IPS-18a (cell line): ENCODE measurements around the gene HOXC13.

Source experiments
- H3K27ac ChIP-seq: one replicate; pipeline ENCODE4 v1.5.1; 2013; ENCODE audit warnings: low read length
- H3K27me3 ChIP-seq: one replicate; pipeline ENCODE4 v1.6.1; 2013; ENCODE audit warnings: mild to moderate bottlenecking, low read length; ENCODE audit not compliant: control insufficient read depth, insufficient read depth
- H3K36me3 ChIP-seq: one replicate; pipeline ENCODE4 v1.6.1; 2013; ENCODE audit warnings: low read depth, low read length; ENCODE audit not compliant: control insufficient read depth
- H3K4me1 ChIP-seq: one replicate; pipeline ENCODE4 v1.6.1; 2013; ENCODE audit warnings: low read depth, low read length; ENCODE audit not compliant: control insufficient read depth
- H3K4me3 ChIP-seq: one replicate; pipeline ENCODE4 v1.5.1; 2013; ENCODE audit warnings: low read length
- H3K9ac ChIP-seq: one replicate; pipeline ENCODE4 v1.6.1; 2013; ENCODE audit warnings: mild to moderate bottlenecking, low read length, moderate library complexity
- H3K9me3 ChIP-seq: one replicate; pipeline ENCODE4 v1.6.1; 2013; ENCODE audit warnings: low read depth, low read length; ENCODE audit not compliant: control insufficient read depth

Gene HOXC13

DNA sequence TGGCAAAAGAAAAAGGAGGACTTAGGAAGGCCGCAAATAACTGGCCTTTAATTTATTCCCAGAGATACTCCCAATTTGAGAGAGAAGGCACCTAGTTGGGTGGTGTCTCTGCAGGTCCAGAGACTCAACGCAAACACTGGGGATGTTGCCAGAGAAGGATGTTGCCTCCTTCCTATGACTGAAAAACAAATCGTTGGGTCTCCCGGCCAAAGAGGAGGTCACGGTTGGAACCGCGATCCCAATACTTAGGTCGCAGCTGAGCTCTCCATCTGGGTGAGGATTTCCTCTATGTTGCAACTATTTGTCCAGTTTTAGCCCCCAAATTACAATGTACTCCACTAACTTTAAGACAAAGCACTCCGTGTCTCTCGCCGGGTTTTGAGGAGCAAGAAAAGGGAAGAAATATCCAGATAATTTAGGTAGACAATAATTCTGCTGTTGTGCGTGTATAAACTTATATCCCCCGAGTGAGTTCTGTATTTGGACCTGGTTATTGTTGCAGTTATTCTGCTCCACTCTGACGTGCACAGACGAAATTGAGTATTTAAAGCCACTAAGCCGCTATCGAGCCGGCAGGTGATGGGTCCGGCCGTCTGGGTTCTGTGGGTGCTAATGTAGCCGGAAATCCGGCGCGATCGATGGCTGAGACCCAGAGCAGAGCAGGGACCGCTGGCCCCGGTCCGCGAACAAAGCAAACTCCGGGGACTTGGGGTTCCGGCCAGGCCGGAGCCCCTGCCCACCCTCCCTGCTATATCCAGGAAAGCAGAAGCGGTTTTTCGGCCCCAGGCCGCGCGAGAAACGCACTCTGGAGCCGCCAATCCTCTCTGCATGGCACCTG is 21.8 kb downstream of the HOXC13 start:
- Histone ChIP-seq H3K27me3 (peaks cover 100% of the 10 kb centered on the region), H3K9me3 (no peaks in the 10 kb centered on the region), H3K9ac (no peak overlapping the region), H3K4me3 (no peak overlapping the region), H3K4me1 (no peaks in the 10 kb centered on the region), H3K27ac (no peak overlapping the region), H3K36me3 (no peaks in the 10 kb centered on the region)

DNA sequence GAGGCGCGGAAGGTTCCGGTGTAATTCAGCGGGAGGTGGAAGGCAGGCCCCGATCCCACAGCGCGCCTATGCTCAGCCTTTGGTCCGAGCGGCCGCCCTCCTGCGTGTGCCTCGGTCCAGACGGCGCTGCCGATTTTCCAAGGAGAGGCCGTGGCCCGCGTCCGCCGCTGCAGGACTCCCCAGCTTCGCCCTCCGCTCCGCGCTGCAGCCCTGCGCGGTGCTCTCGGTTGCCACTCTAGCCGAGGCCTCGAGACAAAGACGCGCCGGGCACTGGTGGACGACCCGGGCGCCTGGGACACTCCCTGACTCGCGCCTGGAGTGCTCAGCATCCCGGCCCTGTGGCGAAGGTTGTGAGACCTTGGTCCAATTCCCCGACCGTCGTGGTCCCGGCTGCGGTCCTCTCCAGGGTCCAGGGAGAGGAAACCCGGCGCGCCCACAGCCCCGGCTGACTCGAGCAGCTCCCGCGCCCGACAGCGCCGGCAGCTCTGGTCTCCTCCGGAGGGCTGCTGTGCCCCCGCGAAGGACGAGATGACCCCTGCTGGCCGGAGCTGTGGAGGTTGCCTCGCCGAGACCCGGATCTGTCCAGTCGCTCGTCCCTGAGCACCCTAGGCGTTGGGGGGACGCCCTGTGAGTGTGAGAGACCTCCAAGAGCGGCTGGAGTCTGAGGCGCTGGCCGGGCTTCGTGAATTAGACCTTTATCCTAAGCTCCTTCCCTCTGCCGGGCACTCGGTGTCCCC is 22.6 kb downstream of the HOXC13 start:
- no peak overlapping the region for H3K27ac ChIP-seq
- H3K9ac ChIP-seq, result no peak overlapping the region
- no peak overlapping the region for H3K4me3 ChIP-seq
- no peaks in the 10 kb centered on the region for H3K36me3 ChIP-seq
- H3K27me3 ChIP-seq, result peaks cover 100% of the 10 kb centered on the region
- H3K4me1 ChIP-seq, result peaks cover under 1% of the 10 kb centered on the region
- H3K9me3 ChIP-seq, result no peaks in the 10 kb centered on the region

DNA sequence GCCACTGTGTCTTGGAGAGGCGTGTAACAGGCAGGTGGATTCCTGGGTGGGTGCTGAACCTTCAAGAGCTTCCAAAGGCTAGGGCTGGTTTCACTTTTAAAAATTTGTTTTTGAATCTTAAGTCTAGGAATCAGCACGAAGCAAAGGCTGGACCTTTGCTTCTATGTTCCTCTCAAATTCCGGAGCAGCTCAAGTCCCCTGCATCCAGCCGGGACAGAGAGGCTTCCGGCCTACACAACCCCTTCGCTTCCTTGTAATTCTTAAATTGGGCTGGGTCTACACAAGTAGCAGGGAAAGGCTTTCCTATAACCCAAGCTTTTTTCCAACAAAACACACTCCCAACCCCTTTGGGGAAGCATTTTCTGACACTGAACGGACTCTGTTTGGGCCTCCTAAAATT is 24.4 kb downstream of the HOXC13 start:
- H3K9ac ChIP-seq, result no peak overlapping the region
- H3K36me3 ChIP-seq, result no peaks in the 10 kb centered on the region
- no peak overlapping the region for H3K27ac ChIP-seq
- peaks cover 100% of the 10 kb centered on the region for H3K27me3 ChIP-seq
- no peaks in the 10 kb centered on the region for H3K9me3 ChIP-seq
- H3K4me1 ChIP-seq, result peaks cover 3% of the 10 kb centered on the region
- no peak overlapping the region for H3K4me3 ChIP-seq

DNA sequence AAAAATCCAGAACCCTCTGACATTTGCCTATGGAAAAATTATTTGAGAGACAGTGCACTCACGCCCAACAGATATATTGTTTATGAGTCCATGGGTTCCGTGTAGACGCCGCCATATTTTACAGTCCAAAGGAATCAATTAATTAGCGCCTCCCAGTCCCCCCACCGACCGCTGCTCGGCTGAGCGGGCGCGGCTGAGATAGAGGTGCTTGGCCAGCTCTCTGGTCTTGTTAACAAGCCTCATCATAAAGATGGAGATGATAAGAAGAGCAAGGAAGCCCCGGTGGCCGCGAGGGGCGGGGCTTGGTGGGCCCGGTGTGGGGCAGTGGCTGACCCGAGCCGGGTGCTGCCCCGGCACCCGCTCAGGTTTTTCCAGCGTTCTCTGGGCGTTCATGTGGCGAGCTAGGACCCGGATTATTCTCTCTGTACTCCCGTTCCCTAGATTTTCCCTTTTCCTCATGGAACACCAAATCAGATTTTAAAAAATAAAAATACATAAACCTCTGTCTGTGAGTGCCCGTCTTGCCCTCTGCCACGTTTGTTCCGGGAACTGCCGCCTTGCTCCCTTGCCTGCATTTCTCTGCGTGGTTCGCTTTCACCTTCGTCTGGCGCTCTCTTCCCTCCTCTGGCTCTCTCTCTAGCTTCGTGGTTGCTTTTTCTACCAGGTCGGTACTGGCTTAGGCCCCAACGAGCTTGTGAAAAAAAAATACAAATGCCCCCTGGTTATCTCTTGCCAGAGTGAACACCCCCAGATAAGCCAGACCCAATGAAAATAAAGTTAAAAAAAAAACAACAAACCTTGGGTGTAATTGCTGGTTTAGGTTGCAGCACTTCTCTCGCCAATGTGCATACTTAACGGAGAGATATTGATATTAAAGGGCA is 25.0 kb downstream of the HOXC13 start:
- H3K36me3 ChIP-seq, result no peaks in the 10 kb centered on the region
- H3K9me3 ChIP-seq, result no peaks in the 10 kb centered on the region
- peaks cover 3% of the 10 kb centered on the region for H3K4me1 ChIP-seq
- H3K27ac ChIP-seq, result no peak overlapping the region
- no peak overlapping the region for H3K4me3 ChIP-seq
- no peak overlapping the region for H3K9ac ChIP-seq
- peaks cover 100% of the 10 kb centered on the region for H3K27me3 ChIP-seq

DNA sequence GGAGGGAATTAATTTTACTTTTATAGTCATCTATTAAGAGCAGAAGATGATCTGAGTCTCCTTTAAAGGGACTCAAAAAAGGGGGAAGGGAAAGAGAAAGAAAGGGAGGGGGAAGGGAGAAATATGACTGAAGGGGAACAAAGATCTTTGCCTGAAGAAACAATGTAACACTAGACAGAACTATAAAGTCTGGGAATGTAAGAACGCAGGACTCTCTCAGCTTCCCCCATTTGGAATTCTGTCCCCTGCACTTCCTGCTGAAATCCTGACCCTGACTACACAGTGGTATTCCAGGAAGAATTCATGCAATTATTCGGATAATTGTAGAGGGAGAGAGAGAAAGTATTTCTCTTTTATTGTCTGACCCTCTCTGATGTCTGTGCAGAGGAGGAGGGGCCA is 25.7 kb downstream of the HOXC13 start:
- Histone ChIP-seq H3K4me3 (no peak overlapping the region), H3K9ac (no peak overlapping the region), H3K36me3 (no peaks in the 10 kb centered on the region), H3K4me1 (peaks cover 3% of the 10 kb centered on the region), H3K9me3 (no peaks in the 10 kb centered on the region), H3K27ac (no peak overlapping the region), H3K27me3 (peaks cover 100% of the 10 kb centered on the region)

DNA sequence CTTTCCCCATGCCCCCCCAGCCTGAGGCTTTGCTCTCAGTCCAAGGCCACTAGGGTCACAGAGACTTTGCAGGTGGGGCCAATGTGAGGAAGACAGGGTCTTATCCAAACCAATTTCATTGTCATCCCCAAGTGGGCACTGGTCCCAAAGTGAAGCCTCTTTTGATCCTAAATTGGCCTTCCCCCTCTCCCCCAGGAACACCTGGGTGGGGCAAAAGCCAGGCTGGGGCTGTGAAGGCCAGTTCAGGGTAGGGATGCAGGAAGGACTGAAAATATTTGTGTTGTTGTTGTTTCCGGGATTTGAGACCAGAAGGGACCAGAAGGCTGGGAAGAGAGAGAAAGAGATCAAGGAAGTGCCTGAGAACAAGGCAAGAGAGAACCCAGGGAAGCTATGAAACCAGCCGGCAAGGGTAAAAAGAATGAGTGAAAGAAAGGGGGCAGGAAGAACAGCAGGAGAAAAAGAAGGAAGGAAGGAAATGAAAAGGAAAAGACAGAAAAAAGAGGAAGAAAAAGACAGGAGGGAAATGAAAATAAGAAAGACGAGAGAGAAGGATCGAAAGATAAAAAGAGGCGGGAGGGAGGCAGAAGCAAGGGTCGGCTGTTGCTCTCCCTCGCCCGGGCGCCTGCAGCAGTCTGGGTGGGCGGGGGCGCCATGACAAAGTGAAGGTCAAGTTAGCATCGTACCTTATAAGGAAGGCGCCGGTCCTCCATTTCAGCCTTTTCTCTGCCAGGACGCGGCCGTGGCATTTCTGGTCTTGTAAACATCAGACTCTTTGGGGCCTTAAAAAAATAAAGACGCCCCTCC is 26.9 kb downstream of the HOXC13 start:
- Histone ChIP-seq H3K4me3 (peak overlapping the region; percentile 23), H3K27me3 (peaks cover 100% of the 10 kb centered on the region), H3K9ac (no peak overlapping the region), H3K27ac (no peak overlapping the region), H3K36me3 (no peaks in the 10 kb centered on the region), H3K4me1 (peaks cover 3% of the 10 kb centered on the region), H3K9me3 (no peaks in the 10 kb centered on the region)

DNA sequence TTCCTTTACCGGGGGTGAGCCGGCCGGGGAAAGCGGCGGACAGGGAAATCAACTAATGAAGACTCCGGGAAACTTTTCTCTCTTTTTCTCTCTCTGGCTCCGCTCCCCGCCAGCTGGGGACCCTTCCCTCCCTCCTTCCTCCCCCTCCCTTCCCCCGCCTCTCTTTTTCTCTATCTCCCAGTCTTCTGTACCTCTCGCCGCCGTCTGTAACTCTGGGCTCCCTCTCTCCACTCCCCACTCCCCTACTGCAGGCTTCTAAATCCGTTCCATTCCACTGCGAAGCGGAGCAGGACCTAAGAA is 27.4 kb downstream of the HOXC13 start:
- H3K4me3 ChIP-seq, result peak overlapping the region; percentile 23
- peaks cover 3% of the 10 kb centered on the region for H3K4me1 ChIP-seq
- no peak overlapping the region for H3K9ac ChIP-seq
- H3K27ac ChIP-seq, result no peak overlapping the region
- H3K36me3 ChIP-seq, result no peaks in the 10 kb centered on the region
- H3K9me3 ChIP-seq, result no peaks in the 10 kb centered on the region
- H3K27me3 ChIP-seq, result peaks cover 100% of the 10 kb centered on the region

DNA sequence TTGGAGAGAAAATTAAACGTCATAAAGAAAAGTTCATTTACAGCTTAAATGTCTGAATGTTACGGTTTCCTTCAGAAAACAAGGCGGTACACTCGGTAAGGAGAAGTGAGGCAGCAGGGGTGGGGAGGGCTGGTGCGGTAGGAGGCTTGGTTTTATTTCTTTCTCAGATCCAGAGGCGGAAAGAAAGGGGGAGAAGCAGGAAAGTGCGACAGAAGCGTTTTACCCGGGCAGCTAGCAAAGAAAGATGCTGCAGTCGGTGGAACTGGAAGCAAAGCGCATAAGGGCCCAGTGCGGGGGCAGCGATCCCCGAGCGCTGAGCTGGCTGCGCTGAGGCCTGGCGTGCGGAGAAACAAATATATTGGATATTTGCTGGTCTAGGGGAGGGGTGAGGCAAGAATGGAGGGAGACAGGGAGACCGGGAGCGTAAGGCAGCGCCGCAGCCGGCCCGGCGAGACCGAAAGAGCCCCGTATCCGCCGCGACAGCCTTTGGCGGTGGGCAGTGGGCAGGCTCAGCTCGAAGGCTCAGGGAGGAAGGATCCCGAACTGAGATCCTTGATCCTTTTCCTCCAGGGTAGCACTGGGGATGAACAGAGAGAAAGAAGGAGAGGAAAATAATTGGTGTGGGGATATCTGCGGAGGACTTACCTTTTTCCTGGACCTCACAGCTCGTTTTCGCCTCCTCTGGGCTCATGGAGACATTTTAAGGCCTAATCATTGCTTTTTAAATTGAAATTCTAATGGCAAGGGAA is 27.9 kb downstream of the HOXC13 start:
- H3K27ac ChIP-seq, result no peak overlapping the region
- no peaks in the 10 kb centered on the region for H3K36me3 ChIP-seq
- no peaks in the 10 kb centered on the region for H3K9me3 ChIP-seq
- peaks cover 100% of the 10 kb centered on the region for H3K27me3 ChIP-seq
- peak overlapping the region; percentile 23 for H3K4me3 ChIP-seq
- H3K9ac ChIP-seq, result no peak overlapping the region
- H3K4me1 ChIP-seq, result peaks cover 3% of the 10 kb centered on the region

DNA sequence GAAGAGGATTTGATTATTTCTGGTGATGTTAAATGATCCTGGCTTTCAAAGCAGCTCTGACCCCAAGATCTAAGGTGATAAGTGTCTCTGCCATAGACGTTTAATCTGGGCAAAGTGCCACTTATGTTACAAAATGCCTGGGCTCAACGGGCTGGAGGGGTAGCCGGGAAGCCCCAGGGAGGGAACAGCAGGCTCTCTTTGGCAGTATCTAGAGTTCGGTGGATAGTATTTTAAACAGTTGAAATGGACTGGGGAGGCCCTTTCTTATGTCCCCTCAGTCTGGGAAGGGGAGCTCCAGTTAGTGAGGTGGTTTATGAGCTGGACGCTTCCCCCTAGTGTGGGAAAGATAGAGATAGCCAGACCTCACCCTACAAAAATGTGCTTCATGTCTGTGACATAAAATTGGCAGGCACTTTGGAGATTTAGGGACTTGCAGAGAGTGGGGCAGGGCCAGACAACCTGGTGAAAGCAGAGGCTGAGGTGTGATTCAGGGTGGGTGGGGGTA is 28.8 kb downstream of the HOXC13 start:
- H3K9ac ChIP-seq, result no peak overlapping the region
- H3K4me1 ChIP-seq, result peaks cover 3% of the 10 kb centered on the region
- H3K4me3 ChIP-seq, result no peak overlapping the region
- H3K27ac ChIP-seq, result no peak overlapping the region
- no peaks in the 10 kb centered on the region for H3K36me3 ChIP-seq
- no peaks in the 10 kb centered on the region for H3K9me3 ChIP-seq
- H3K27me3 ChIP-seq, result peaks cover 100% of the 10 kb centered on the region

DNA sequence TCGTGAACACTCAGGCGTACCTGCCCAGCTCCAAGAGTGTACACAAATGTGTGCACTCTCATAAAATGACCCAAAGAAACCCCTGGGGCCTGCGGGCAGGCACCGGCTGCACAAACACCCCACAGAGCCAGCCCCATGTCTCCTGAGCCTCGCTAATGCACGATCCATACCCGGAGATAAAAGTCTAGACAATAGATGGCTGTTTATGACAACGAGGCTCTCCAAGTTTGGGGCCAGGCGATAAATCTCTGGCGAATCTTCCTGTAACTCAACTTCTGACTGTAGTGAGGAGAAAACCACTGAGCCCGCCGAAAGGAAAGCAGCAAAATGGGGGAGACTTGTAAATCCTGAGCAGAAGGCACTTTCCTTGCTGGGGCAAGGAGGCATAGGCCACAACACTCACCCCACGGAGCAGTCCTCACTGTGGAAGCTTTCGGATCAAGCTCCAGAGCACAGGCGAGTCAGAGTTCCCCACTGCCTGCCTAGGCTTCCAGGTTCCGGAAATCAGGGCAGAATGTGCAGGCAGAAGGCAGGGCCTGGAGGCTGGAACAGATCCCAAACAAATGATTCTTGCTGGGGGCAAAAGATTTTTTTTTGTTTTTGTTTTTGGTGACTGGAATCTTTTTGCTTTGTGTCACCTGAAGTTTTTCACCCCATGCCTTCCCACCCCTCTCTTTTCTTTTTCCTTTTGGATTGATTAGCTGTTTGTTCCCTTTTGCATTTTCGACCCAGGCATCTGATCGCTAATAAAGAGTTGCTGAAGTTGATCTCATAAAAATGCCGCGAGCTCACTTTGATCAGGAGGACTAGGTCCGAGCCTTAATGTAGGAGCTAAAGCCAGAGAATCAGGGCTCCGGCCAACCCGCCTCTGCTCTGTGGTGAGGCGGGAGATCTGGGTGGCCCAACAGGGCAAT is 29.8 kb downstream of the HOXC13 start:
- Histone ChIP-seq H3K27ac (no peak overlapping the region), H3K9ac (no peak overlapping the region), H3K36me3 (no peaks in the 10 kb centered on the region), H3K4me3 (no peak overlapping the region), H3K9me3 (no peaks in the 10 kb centered on the region), H3K27me3 (peaks cover 100% of the 10 kb centered on the region), H3K4me1 (peaks cover 7% of the 10 kb centered on the region)
